ENCODE measurements around the gene FBXL19. TPM values are rescaled to one million over a fixed set of nuclear protein-coding genes. Genes with fewer than 3 reads are reported as not detected.

Gene FBXL19
- total and polyA plus RNA-seq, 2 of the 13 experiments (the other 11 are each of a cell fraction or from before 2014, with no cell fraction given), result 6.0 to 13.7 TPM

DNA sequence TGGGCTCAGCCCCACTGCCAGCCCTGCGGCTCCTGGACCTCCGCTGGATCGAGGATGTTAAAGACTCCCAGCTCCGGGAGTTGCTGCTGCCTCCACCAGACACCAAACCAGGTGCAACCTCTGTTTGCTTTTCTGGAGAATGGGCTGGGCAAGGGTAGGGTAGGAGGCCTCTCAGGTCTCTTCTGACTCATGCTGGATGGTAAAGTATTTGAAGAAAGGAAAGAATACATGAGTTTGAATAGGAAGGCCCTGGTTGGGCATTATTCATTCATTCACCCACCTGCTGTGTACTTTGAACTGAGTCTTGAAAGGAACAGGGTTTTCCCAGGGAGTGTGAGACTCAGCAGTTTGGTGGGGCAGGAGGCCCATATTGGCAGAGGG is 19.0 kb downstream of the FBXL19 start (continued):
- no peak for TF ChIP-seq XRCC5 (optimal IDR thresholded peaks at IDR 0.05; ENCODE audit: low read length)
- TF ChIP-seq ZFX (CRISPR knock-in tag; IDR thresholded peaks at IDR 0.05; ENCODE audit: low read depth), result no peak
- TF ChIP-seq ZHX1 (CRISPR knock-in tag; IDR thresholded peaks at IDR 0.05; ENCODE audit: low read depth), result no peak
- TF ChIP-seq ZNF12 (CRISPR knock-in tag; IDR thresholded peaks at IDR 0.05), result no peak
- 0 out of 2 replicates have a peak, but pooled peaks have one; percentile 6 for TF ChIP-seq ZNF772 (CRISPR knock-in tag; IDR thresholded peaks at IDR 0.05)
- TF ChIP-seq CEBPZ (IDR thresholded peaks at IDR 0.05; ENCODE audit: low read length), result no peak
- TF ChIP-seq, protein P1, sequence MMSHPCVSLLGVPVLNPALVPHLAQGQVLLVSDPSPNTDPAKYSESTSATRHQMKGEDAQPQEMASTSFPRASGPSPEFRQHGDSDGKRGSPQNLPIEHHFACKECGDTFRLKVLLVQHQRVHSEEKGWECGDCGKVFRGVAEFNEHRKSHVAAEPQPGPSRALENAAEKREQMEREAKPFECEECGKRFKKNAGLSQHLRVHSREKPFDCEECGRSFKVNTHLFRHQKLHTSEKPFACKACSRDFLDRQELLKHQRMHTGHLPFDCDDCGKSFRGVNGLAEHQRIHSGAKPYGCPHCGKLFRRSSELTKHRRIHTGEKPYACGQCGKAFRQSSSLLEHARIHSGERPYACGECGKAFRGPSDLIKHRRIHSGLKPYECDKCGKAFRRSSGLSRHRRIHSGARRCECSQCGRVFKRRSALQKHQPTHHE (CRISPR knock-in tag; IDR thresholded peaks at IDR 0.05; ENCODE audit: borderline replicate concordance), result no peak
- TF ChIP-seq, protein P2, sequence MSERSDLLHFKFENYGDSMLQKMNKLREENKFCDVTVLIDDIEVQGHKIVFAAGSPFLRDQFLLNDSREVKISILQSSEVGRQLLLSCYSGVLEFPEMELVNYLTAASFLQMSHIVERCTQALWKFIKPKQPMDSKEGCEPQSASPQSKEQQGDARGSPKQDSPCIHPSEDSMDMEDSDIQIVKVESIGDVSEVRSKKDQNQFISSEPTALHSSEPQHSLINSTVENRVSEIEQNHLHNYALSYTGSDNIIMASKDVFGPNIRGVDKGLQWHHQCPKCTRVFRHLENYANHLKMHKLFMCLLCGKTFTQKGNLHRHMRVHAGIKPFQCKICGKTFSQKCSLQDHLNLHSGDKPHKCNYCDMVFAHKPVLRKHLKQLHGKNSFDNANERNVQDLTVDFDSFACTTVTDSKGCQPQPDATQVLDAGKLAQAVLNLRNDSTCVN (CRISPR knock-in tag; IDR thresholded peaks at IDR 0.05; ENCODE audit: borderline replicate concordance), result peak; percentile 89; the same call in 1 of the 2 replicates
- 0 out of 2 replicates have a peak, but pooled peaks have one; percentile 3 for TF ChIP-seq KAT7 (CRISPR knock-in tag; IDR thresholded peaks at IDR 0.05; ENCODE audit: borderline replicate concordance)
- 0 out of 2 replicates have a peak, but pooled peaks have one; percentile 54 for TF ChIP-seq RCOR2 (CRISPR knock-in tag; IDR thresholded peaks at IDR 0.05)
- TF ChIP-seq, protein P3, sequence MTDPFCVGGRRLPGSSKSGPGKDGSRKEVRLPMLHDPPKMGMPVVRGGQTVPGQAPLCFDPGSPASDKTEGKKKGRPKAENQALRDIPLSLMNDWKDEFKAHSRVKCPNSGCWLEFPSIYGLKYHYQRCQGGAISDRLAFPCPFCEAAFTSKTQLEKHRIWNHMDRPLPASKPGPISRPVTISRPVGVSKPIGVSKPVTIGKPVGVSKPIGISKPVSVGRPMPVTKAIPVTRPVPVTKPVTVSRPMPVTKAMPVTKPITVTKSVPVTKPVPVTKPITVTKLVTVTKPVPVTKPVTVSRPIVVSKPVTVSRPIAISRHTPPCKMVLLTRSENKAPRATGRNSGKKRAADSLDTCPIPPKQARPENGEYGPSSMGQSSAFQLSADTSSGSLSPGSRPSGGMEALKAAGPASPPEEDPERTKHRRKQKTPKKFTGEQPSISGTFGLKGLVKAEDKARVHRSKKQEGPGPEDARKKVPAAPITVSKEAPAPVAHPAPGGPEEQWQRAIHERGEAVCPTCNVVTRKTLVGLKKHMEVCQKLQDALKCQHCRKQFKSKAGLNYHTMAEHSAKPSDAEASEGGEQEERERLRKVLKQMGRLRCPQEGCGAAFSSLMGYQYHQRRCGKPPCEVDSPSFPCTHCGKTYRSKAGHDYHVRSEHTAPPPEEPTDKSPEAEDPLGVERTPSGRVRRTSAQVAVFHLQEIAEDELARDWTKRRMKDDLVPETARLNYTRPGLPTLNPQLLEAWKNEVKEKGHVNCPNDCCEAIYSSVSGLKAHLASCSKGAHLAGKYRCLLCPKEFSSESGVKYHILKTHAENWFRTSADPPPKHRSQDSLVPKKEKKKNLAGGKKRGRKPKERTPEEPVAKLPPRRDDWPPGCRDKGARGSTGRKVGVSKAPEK (CRISPR knock-in tag; IDR thresholded peaks at IDR 0.05; ENCODE audit: borderline replicate concordance), result no peak
- TF ChIP-seq, protein P4, sequence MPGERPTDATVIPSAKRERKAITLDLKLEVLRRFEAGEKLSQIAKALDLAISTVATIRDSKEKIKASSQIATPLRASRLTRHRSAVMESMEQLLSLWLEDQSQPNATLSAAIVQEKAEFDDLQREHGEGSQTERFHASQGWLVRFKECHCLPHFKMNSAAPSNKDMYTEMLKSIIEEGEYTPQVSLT (CRISPR knock-in tag; IDR thresholded peaks at IDR 0.05; ENCODE audit: borderline replicate concordance, low read depth), result no peak
- TF ChIP-seq ZNF562 (CRISPR knock-in tag; IDR thresholded peaks at IDR 0.05; ENCODE audit: borderline replicate concordance), result no peak
- no peak for TF ChIP-seq SP2 (CRISPR knock-in tag; IDR thresholded peaks at IDR 0.05)
- TF ChIP-seq DPF2 (CRISPR knock-in tag; IDR thresholded peaks at IDR 0.05; ENCODE audit: borderline replicate concordance, low read depth), result no peak
- peak; percentile 46 for TF ChIP-seq AGO2 (optimal IDR thresholded peaks at IDR 0.05; ENCODE audit: low read depth, low read length)
- TF ChIP-seq SOX6 (IDR thresholded peaks at IDR 0.05), result no peak
- no peak for TF ChIP-seq SOX6 (CRISPR knock-in tag; IDR thresholded peaks at IDR 0.05)

All from HepG2 (cell line).